Stimulated activated CD8-positive, alpha-beta memory T cell treated with anti-CD3 and anti-CD28 coated beads, Interleukin-12 subunit alpha, Interleukin-12 subunit beta, amount 100 ng/mL, for 24 hours (primary cell): ENCODE measurements around the gene SYT2.
"Not testable (repeated sequence)": the region's sequence is repeated elsewhere in the genome, so short reads cannot be mapped to it uniquely, and the experiment has no call there.

Source experiments
- DNase-seq: peaks from one replicate; pipeline ENCODE4 v3.0.0-alpha.2; 2020; ENCODE audit errors: extremely low read depth

SYT2 gene

DNA sequence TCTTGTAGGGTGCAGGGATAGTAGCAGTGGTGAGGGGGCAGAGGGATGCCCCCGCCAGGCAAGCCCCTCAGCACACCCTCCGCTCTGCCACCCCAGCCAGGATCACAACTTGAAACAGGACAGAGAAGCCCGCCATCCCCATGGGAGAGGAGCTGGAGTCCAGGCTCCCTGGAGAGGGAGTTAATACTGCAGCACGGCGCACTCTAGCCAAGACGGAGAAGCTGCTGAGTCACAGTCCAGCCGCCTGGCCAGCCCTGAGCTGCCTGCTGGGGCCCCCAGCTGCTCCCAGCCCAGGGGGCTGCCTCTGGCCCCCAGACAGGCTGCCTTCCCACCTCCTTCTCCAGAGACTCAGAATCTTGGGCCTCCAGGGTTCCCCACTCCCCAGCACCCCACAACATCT is 87.2 kb downstream of the SYT2 start:
- DNase-seq: no peak

DNA sequence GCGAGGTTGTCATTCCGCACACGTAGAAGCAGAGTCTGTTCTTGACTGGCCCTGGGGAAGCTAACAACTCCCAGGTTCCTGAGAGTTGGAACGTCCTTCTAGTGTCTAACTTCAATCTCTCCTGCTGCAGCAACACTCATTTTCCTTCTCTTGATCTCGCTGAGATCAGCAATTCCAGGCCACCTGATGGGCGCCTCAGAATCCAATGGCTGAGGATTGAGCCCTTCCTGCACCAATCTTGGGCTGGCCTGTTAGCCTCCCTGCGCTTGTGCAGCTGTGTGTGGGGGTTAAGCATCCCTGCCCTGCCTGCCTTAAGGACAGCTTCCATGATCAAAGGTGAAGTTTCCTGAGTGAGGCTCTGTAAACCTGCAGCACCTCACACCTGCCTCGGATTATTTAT is 87.9 kb downstream of the SYT2 start:
- no peak for DNase-seq

DNA sequence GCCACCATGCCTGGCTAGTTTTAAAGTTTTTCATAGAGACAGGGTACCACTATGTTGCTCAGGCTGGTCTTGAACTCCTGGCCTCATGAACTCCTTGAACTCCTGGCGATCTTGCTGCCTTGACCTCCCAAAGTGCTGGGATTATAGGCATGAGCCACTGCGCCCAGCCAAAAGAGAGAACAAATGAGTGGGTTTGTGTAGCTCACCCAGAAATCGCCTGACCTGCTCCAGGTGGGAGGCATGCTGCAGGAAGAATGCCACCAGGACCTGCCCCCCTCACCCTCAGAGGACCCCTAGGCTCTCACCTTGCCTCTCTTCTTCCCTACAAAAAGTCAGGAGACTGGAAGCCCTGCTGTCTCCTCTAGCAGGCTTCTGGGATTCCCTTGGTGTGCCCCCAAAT is 88.8 kb downstream of the SYT2 start:
- no peak for DNase-seq

DNA sequence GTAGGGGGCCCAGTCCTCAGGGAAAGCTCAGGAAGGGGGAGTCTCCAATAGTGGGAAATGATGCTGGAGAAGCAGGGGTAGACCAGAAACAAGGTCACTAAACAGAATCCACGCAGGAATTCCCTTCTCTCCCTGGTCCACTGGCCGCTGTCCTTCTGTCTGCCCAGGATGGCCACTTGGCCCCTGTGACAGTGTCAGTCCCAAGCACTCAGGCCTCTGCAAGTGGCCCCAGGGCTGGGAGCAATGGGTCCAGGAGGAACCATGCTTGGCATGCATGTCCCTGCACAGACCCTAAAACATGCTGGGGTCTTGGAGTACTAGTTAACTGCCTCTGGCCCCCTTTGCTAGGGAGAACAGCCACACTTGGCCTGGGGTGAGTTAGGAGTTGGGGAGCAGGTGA is 90.2 kb downstream of the SYT2 start:
- DNase-seq: not testable (repeated sequence)

DNA sequence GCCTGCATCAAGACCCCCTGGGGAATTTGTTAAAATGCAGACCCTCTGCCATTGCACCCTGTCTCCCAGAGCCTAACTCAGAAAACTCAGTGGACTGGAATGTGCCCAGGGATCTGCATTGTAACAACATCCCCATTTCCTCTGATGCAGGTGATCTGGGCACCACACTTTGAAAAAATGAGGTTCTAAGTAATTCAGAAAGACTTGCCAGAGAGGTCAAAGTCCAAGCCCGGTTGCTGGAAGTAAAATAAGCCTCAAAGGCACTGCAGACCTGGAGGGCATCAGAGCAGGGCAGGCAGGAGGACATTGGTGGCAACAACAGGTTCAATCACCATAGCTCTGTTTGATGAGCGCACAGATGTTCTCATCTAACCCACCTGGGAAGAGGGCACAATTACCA is 90.7 kb downstream of the SYT2 start:
- no peak for DNase-seq

DNA sequence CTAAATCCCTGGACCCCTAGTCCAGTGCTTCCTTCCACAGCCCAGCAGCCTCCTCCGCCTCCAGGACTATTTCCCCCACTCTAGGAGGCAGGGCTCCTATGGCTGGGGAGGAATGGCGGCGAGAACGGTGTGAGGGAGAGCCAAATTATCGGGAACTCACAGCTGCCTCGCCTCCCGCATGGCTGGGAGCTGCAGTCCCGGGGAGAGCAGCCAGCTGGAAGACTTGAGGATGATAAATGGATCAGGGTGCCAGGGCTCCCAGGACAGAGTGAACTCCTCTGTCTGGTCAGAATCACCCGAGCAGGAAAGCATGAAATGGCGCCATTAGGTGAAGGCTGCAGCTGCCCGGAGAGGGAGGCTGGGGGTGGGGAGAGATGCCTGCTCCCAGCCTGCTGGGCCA is 91.2 kb downstream of the SYT2 start:
- DNase-seq: not testable (repeated sequence)

DNA sequence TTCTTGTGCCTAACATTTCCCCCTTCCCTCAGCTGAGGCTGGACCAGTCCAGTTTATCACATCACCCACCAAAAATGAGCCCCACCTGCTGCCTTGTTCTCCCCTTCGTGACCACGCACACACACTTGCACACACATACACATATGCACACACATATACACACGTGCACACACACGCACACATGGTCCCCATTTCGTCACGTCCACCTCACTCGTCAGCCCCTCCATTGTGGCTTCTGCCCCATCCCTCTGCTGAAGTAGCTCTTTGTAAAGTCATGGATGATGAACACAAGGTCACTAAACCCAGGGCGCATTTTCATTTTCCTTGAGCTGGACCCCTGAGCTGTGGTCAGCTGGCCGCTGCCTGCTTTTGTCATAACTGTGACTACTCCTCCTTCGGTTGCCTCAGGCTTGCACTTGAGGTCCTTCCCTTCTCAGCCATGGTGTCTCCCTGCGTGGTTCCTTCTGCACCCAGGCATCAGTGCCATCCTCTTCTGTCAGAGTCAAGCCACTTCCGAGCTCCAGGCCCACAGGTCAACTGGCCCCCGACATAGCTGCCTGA is 93.8 kb downstream of the SYT2 start:
- no peak for DNase-seq

DNA sequence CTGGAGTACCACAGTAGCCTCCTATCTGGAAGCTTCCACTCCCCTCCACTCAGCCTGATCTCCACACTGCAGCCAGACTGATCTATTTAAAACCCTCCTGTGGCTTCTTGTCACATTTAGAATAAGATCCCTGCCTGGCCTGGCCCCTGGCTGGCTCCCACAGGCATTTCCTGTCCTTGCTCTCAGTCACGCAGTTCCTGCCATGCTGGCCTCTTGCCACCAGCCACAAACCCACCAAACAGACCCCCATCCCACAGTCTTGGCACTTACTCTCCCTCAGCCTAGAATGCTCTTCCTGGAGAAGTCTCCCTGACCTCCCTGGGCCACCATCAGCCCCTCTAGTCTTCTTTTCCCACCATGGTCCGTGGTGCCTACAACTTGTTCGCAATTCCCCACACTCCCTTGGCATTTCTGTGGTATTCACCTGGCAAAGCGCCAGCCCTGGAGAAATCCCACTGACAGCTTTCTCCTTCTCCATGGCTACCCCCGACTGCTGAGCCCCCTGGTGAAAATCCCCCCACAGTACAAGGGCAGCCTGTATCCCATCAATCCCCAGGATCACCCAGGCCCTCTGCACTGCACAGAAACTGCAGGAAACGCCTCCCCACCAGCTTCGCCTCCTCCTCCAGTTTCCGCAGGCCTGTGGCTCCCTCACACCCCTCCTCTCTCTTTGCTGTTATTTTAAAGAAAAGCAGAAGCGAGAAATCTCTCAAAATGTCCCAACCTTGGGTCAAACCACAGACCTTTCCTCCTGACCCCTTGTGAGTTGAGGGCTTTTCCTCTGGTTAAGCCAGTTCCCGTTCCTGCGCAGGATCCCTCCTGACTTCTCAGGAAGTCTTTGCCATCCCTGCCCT is 94.5 kb downstream of the SYT2 start:
- DNase-seq: no peak

DNA sequence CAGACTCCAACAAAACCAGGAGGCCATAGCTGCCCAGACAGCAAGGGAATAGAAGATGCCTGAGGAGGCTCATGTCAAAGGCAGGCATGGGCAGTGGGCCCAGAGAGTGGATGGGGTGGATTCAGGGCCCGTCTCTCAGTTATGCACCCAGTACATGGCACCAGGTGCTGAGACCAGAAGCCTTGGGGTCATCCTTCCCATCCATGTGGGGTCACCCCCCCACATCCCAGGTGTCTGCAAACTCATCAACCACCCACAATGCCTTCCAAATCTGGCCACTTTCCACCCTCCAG is 95.1 kb downstream of the SYT2 start:
- DNase-seq: not testable (repeated sequence)

DNA sequence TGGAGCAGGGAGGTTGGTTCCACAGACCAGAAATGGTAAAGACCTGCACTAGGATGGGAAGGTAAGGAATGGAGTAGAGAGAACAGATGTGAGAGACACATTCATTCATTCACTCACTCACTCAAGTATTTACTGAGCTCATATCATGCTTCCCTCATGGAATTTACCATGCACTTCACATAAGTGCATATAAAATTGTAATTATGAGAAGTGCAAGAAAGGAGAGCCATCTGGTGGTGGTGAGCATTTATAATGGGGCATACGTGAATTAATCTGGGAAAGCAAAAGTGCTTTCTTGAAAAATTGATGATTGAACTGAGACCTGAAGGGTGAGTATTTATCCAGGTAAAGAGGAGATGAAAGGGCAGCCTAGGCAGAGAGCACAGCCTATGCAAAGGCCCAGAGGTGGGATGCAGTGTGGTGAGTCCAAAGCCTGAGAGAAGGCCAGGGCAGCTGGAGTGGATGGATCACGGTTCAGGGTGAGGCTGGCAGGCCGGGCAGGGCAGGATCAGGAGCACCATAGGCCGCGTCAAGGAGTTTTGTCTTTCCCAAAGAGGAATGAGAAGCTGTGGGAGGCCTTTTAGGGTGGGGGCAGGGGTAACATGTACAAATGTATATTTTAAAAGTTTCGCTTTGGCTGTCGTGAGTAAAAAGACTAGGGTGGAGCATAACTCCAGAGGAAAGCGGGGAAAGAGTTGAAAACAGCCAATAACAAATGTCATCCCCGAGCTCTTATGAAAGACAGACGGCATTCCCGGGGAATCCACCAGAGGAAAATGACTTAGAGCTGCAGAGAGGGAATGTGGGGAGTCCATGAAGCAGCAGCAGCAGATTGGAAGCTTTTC is 95.7 kb downstream of the SYT2 start:
- DNase-seq: not testable (repeated sequence)

DNA sequence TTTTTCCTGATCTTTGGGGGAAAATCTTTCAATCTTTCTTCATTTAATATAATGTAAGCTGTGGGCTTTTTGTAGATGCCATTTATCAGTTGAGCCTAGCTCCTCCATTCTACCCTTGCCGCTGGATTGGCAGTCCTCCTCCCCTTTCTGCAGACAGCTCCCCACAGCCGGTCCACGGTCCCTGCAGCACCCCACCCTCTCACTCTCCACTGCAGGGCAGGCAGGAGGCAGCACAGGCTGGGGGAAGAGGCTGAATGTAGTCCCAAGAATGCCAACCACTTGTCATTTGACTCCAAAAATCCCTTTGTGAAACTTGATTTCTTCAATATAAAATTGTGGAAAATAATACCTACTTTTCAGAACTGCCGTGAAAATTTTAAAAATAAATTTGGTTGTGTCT is 96.7 kb downstream of the SYT2 start:
- DNase-seq: no peak

DNA sequence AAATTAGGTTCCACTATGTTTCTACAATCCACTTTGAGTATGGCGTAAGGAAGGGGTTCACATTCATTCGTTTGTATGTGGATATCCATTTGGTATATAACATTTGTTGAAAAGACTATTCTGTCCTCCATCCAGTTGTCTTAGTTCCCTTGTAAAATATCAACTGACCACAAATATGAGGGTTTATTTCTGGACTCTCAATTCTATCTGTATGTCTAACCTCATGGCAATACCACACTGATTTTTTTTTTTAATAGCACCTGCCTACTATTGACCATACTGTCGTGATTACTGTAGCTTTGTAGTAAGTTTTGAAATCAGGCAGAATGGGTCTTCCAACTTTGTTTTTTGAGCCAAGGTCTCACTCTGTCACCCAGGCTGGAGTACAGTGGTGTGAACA is 98.2 kb downstream of the SYT2 start:
- not testable (repeated sequence) for DNase-seq

DNA sequence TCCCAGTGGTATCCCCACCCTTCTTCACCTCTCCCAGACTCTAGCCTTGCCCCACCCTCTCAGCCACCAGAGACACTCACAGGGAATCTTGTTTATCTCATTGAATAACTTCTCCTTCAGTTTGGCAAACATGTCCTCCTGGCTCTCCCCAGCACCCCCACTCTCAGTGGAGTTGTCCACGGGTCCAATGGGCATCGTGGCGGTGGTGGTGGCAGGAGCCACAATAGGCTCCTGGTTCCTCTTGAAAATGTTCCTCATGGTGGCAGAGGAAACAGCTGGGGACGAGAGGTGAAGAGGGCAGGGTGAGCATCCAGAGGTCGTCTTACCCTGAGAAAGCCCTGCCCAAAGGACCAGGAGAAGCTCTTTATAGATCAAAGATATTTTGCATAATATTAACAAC is 104.7 kb downstream of the SYT2 start:
- no peak for DNase-seq

DNA sequence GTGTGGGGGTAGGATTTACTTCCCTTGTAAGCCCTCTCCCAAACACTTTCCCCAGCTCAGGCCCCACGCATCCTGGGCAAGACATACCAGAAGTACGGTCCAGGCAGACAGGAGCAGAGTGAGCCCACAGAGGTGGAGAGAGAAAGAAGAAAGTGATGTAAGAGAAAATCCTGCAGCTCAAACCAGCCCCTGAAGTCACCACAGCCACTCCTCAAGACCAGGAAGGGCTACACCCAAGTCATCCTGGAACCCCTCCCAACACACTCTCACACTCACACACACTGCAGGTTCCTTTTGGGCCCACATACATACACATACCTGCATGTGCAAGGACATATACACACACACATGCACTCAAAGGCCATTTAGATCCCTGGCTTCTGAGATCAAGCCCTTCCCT is 106.8 kb downstream of the SYT2 start:
- no peak for DNase-seq

DNA sequence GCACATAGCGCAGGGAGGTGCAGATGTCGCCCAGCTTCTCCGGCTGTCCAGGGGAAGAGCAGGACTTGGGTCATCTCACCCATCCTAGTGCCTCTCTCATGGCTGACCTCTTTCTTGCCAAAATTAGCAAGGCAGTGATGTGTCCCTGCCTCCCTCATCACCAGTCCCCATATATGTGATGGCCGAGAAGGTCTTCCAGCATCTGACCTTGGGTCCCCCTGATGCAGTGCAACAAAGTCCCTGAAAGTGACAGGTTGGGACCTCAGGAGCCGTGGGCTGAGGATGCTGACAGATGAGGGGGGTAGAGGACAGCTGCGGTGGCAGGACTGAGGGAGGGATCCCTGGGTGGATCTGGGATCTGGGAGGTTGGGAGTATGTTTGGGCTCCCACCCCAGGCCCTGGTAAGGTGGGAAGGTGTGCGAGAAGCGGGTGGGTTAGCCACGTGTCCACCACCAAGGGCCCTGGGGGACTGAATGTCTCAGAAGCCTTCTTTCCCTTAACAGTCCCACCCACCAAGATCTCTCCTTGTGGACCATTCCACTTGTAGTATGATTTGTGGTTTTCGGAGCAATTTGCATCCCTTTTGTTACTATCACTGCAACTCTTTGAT is 109.7 kb downstream of the SYT2 start:
- DNase-seq: no peak

DNA sequence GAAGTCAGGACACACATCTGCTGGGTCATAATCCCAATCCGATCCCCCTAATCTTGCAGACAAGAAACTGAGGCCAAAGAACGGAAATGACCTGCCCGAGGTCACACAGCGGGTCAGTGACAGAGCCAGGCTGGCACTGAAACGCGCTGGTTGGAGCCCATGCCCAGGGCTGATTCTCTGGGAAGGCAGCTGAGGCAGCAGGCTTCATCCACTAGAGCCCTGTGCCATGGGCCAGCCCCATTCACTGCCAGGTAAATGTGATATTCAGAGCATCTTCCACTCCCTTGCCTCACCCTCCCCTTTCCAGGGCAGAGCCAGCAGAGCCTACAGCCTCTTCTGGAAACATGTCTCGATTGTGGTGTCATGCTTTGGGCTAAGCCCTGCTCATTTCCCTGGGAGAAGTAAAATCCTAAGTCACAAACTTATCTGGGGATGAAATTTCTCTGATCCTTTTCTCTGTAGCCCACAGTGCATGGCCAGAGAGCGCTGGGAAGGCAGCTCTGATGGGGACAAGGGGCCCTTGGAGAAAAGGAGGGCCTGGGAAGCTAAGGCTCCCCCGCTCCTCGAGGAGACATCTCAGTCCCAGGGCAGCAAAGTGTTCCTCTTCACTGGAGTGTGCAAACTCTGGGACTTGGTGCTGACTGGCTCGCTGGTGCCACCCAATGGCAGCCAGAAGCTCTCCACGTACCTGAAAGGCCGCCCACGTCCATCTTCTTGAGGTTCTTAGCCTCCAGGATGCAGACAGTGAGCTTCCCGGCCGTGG is 110.4 kb downstream of the SYT2 start:
- no peak for DNase-seq

DNA sequence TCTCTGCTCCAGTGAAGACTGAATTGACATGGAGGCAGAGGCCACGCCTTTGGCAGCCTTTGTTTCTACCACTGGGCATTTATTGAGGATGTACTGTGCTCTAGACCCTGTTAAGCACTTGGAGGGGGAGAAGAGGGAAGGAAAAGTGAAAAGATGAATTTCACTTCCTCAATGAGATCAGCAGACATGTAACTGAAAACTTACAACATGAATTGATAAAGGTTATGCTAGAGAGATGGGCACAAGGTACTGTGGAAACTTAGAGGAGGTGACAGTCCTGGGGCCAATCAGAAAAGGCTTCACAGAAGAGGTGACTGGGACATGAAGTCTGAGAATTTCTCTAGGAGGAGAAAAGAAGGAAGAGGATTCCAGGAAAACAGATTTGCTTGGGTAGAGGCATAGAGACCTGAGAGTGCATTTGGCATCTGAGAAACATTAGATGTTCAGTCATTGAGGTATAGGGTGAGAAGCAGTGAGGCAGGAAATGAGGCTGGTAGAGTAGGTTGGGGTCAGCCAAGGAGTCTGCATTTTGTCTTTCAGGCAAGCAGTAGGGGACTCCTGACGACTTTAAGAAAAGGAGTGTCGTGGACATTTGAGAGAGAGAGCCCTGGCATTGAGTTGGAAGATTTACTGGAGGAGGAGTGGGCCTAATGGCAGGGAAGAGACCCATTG is 113.0 kb downstream of the SYT2 start:
- no peak for DNase-seq

DNA sequence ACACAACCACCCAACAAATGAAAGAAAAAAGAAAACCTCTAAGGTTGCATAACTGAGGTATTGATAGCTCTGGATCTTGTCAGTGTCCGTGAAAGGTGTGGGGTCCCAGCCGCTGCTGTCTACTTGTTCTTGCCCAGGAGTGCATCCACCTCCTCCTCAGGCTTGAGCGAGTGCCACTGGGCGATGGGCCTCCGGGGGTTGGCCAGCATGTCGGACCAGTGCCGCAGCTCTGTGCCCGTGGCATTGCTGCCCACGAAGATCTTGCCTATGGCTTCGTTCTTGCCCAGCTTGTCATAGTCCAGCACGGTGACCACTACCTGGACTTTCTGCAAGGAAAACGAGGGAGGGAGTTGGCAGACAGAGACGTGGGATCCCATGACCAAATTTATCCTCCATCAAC is 113.6 kb downstream of the SYT2 start:
- no peak for DNase-seq

DNA sequence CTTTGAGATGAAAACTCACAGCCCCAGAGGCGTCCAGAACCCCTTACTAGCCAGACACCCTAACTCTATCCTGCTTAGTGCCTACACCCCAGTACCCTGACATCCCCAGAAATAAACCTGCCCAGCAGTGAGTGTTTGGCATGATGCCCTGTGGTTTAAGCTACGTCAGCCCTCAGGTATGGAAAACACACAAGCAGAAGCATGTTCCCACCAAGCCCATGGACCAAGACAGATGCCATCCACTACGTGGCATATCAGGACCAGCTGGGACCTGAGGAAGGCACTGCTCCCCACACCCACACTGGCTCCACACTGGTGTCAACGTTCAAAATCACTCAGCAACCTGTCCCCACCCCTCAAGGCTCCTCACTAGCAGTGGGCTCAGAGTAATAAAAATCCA is 116.4 kb downstream of the SYT2 start:
- DNase-seq: no peak

DNA sequence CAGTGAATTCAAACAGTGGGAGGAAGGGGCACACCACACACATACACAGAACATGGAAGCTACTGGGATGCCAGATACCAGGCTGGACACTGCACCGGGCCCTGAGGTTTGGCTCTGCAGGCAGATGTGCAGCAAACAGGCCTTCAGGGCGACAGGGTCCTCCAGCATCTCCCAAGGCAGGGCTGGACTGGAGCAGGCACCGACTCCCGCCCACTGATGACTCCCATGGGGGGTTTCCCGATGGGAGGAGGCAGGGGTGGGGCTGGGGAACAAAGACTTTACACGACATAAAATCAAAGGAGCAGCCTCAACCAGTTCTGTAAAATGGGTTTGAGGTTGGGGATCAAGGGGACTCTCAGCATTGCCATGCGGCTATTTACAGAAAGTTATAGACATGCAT is 118.1 kb downstream of the SYT2 start:
- DNase-seq: no peak

DNA sequence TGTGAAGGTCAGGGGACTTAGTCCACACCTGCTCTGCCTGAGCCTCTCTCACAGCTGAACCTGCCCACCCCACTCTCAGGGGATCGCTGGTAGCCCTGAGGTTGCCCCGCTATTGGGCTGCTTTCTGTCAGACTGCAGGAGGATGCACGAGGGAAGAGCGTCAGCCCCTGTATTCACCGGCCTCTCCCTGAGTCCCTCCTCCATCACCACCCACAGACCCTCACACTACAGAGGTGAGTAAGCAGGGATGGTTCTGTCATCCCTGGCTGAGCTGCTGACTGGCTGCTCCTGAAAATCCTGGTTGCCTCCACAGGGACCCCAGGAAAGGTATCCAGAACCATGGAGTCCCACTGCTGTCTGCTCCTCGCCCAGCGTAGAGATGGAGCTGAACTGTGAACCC is 118.7 kb downstream of the SYT2 start:
- no peak for DNase-seq
